HuH-7 (cell line): ENCODE measurements around the gene TAP2.
A peak's percentile ranks its signal among the peaks of the same experiment; 100 is the strongest.

Experiments
- DNase-seq: peaks from one replicate; pipeline ENCODE4 v3.0.0; 2011; ENCODE audit warnings: low spot score

Gene TAP2

GRCh38 chr6:32854376-32855178 is 16.0 kb upstream of the TAP2 start:
- peak; percentile 35 for DNase-seq

GRCh38 chr6:32853541-32854375 is 15.2 kb upstream of the TAP2 start, which contains the start of the genes PSMB9 and TAP1:
TSS of gene PSMB9 (plus strand) at chr6:32854192. CDS start at chr6:32854230, 38 bp downstream.
TSS of gene TAP1 (minus strand) at chr6:32853704. CDS start at chr6:32853636, 68 bp downstream.
- peak; percentile 82 for DNase-seq

- DNase-seq = peak; percentile 27
These were observed 14.5 kb upstream of the TAP2 start for GRCh38 chr6:32852844-32853540.

- no peak for DNase-seq
These were observed 13.7 kb upstream of the TAP2 start for GRCh38 chr6:32852018-32852843.

- no peak for DNase-seq
These were observed 12.5 kb upstream of the TAP2 start for GRCh38 chr6:32851025-32851424.

- no peak for DNase-seq
These were observed 10.6 kb upstream of the TAP2 start for GRCh38 chr6:32849126-32849525.

GRCh38 chr6:32847795-32848194 is 9.3 kb upstream of the TAP2 start:
- no peak for DNase-seq

GRCh38 chr6:32847004-32847403 is 8.5 kb upstream of the TAP2 start:
- no peak for DNase-seq

GRCh38 chr6:32845384-32845884 is 6.9 kb upstream of the TAP2 start:
- no peak for DNase-seq

GRCh38 chr6:32844839-32845383 is 6.4 kb upstream of the TAP2 start:
- no peak for DNase-seq

GRCh38 chr6:32843979-32844838 is 5.7 kb upstream of the TAP2 start, which contains the start of gene PSMB8:
TSS of gene PSMB8 (minus strand) at chr6:32844047. CDS start at chr6:32843996, 51 bp downstream.
- DNase-seq = peak; percentile 86

GRCh38 chr6:32843331-32843978 is 4.9 kb upstream of the TAP2 start:
- DNase-seq = no peak

GRCh38 chr6:32842690-32843089 is 4.2 kb upstream of the TAP2 start:
- no peak for DNase-seq

GRCh38 chr6:32842021-32842650 is 3.6 kb upstream of the TAP2 start:
- no peak for DNase-seq

GRCh38 chr6:32840604-32841246 is 2.2 kb upstream of the TAP2 start:
- DNase-seq = no peak

- DNase-seq = no peak
These were observed 817 bp upstream of the TAP2 start for GRCh38 chr6:32839356-32839755.

GRCh38 chr6:32837651-32838113 is 857 bp downstream of the TAP2 start:
- DNase-seq = no peak

GRCh38 chr6:32836873-32837272 is 1.7 kb downstream of the TAP2 start:
- no peak for DNase-seq
